HG02981 (cell line): Measurements from ENCODE around the gene SLC28A2.
"Not testable (repeated sequence)": the region's sequence is repeated elsewhere in the genome, so short reads cannot be mapped to it uniquely, and the experiment has no call there.

Source experiments
- ATAC-seq: cut with Tn5 transposase; IDR thresholded peaks from one replicate; pipeline ENCODE4 v1.9.1; 2021; ENCODE audit warnings: mild to moderate bottlenecking, moderate library complexity; ENCODE audit not compliant: unreplicated experiment

SLC28A2 gene

GRCh38 chr15:45259796-45260195, 7.8 kb downstream of the SLC28A2 start:
- ATAC-seq, result no peak

GRCh38 chr15:45262906-45263461, 10.9 kb downstream of the SLC28A2 start:
- ATAC-seq, result no peak

- no peak for ATAC-seq
These were observed 11.8 kb downstream of the SLC28A2 start for GRCh38 chr15:45263854-45264253.

- no peak for ATAC-seq
These were observed 13.5 kb downstream of the SLC28A2 start for GRCh38 chr15:45265506-45265905.

- no peak for ATAC-seq
These were observed 16.1 kb downstream of the SLC28A2 start for GRCh38 chr15:45268135-45268534.

GRCh38 chr15:45274636-45275380, 22.8 kb downstream of the SLC28A2 start:
- no peak for ATAC-seq

GRCh38 chr15:45276831-45277230, 24.8 kb downstream of the SLC28A2 start:
- no peak for ATAC-seq

GRCh38 chr15:45279024-45279698, 27.1 kb downstream of the SLC28A2 start:
- ATAC-seq, result peak; percentile 99

- ATAC-seq, result no peak
These were observed 33.4 kb downstream of the SLC28A2 start for GRCh38 chr15:45285413-45285812.

GRCh38 chr15:45287390-45287956, 35.4 kb downstream of the SLC28A2 start:
- no peak for ATAC-seq

GRCh38 chr15:45288947-45289346, 36.9 kb downstream of the SLC28A2 start:
- ATAC-seq, result no peak

GRCh38 chr15:45291822-45292582, 40.0 kb downstream of the SLC28A2 start:
- ATAC-seq, result no peak

- not testable (repeated sequence) for ATAC-seq
These were observed 41.3 kb downstream of the SLC28A2 start for GRCh38 chr15:45293326-45293725.

- ATAC-seq, result not testable (repeated sequence)
These were observed 46.9 kb downstream of the SLC28A2 start for GRCh38 chr15:45298964-45299378.

- no peak for ATAC-seq
These were observed 52.7 kb downstream of the SLC28A2 start for GRCh38 chr15:45304711-45305110.

GRCh38 chr15:45306105-45306504, 54.1 kb downstream of the SLC28A2 start:
- no peak for ATAC-seq

- ATAC-seq, result no peak
These were observed 55.3 kb downstream of the SLC28A2 start for GRCh38 chr15:45307230-45307924.

- ATAC-seq, result not testable (repeated sequence)
These were observed 62.1 kb downstream of the SLC28A2 start for GRCh38 chr15:45314117-45314516.

GRCh38 chr15:45314960-45315359, 62.9 kb downstream of the SLC28A2 start:
- ATAC-seq, result no peak

- ATAC-seq, result no peak
These were observed 67.6 kb downstream of the SLC28A2 start for GRCh38 chr15:45319472-45320214.
